C4-2B (cell line): ENCODE results near the gene ANKRD6.

Source experiments
- H3K27ac ChIP-seq: fragments of 450-650 bp; 2 replicates; pipeline ENCODE4 v1.5.1; 2017
- ZFX ChIP-seq: fragments of 450-650 bp; IDR thresholded peaks from 2 replicates; pipeline ENCODE4 v1.6.1; 2017
- TF ChIP-seq, protein P1 (sequence below): fragments of 450-650 bp; conservative IDR thresholded peaks from 2 replicates; pipeline ENCODE4 v1.5.1; 2017; ENCODE audit warnings: mild to moderate bottlenecking

The ANKRD6 gene

DNA sequence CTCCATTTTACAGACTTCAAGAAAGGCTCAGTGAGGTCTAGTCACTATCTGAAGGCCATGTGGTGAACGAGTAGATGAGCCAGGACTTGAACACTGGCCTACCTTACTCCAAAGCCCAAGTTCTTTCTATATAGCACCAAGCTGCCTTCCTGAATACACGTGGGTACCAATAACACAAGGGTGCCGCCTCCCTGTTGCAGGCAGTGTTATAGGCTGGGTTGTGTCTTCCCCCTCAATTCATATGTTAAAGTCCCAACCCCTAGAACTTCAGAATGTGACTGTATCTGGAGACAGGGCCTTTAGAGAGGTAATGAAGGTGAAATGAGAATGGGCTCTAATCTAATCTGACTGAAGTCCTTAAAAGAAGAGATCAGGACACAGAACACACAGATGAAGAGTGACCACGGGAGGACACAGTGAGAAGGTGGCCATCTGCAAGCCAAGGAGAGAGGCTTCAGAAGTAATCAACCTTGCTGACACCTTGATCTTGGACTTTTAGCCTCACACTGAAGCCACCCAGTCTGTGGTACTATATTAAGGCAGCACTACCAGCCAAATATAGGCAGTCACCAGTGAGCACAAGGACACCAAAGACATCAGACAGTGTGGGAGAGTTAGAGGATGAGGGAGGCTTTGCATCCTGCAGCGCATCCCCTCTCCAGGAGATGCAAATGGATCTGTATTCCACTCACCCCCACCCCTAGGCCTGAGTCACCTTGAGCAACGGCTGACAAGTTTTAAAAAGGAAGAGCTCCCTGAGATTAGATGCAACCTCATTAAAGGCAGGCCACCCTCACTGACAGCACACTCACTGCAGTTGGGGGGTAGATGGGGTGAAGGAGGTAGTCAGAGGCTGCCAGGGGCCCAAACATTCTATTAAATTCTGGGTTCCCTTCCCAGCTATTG, 246.5 kb downstream of the ANKRD6 start:
- no peak for TF ChIP-seq ZFX
- TF ChIP-seq, protein P1, sequence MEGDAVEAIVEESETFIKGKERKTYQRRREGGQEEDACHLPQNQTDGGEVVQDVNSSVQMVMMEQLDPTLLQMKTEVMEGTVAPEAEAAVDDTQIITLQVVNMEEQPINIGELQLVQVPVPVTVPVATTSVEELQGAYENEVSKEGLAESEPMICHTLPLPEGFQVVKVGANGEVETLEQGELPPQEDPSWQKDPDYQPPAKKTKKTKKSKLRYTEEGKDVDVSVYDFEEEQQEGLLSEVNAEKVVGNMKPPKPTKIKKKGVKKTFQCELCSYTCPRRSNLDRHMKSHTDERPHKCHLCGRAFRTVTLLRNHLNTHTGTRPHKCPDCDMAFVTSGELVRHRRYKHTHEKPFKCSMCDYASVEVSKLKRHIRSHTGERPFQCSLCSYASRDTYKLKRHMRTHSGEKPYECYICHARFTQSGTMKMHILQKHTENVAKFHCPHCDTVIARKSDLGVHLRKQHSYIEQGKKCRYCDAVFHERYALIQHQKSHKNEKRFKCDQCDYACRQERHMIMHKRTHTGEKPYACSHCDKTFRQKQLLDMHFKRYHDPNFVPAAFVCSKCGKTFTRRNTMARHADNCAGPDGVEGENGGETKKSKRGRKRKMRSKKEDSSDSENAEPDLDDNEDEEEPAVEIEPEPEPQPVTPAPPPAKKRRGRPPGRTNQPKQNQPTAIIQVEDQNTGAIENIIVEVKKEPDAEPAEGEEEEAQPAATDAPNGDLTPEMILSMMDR: no peak
- no peak overlapping the region for H3K27ac ChIP-seq

DNA sequence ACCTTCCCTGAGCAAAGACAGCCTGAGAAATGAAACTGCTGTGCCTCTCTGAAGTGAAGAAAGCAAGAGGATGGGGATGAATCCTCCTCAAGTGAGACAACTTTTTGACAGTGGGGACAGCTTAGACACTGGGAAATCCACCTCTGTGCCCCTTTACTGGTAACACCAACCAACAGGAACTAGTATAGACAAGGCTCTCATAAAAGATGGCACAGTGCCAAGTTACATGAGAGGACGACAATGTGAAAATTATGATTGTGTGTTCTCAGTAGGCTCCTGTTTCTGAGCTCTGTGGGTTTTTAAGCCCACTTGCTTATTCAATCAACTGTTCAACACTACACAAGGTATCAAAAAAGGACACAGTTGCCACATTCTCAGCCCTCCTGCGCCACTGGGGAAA, 247.2 kb downstream of the ANKRD6 start:
- TF ChIP-seq, protein P1: no peak
- TF ChIP-seq ZFX: no peak
- no peak overlapping the region for H3K27ac ChIP-seq

DNA sequence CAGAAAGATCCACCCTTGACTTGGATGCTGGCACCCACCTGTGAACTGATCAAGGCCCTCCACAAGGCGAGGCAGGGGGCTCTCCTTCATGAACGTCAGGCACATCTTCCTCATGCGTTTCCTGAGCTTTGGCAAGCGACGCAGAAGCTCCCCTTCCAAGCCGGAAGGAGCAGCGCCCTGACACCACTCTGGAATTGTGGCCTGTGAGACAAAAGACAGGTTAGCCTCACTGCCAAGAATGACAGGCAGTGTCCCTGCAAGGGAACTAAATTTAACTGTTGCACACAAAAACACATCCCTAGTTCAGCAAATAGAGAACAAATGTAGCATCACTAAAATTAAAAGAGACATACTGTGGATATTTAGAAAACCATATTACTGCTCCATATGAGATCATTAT, 247.6 kb downstream of the ANKRD6 start:
- no peak overlapping the region for H3K27ac ChIP-seq
- no peak for TF ChIP-seq ZFX
- TF ChIP-seq, protein P1: no peak

- TF ChIP-seq ZFX: no peak
- TF ChIP-seq, protein P1: no peak
- H3K27ac ChIP-seq: no peak overlapping the region
These were observed 249.1 kb downstream of the ANKRD6 start for GRCh38 chr6:89681983-89682564.

GRCh38 chr6:89682991-89683390, 250.0 kb downstream of the ANKRD6 start:
- TF ChIP-seq, protein P1: no peak
- TF ChIP-seq ZFX: no peak

More at GRCh38 chr6:89682991-89683390, 250.0 kb downstream of the ANKRD6 start:
- H3K27ac ChIP-seq: no peak overlapping the region
